Daoy (cell line): Measurements from ENCODE around the gene RORB. TPM values are rescaled to one million over a fixed set of nuclear protein-coding genes. Genes with fewer than 3 reads are reported as not detected.

Experiments used
- DNase-seq: peaks from one replicate; pipeline ENCODE4 v3.0.0-alpha.2; 2015; ENCODE audit warnings: low read depth
- total RNA-seq: library from RNA; depleted of rRNA; stranded (reverse); fragments of >200 nt; shearing (Covaris generic); gene quantifications from 2 replicates; pipeline ENCODE4 v1.2.3, GENCODE V29; 2014

Gene RORB
- total RNA-seq, 1 experiment from 2014 or later, result 2.9 TPM

- DNase-seq, result no peak
Measured at GRCh38 chr9:74598874-74599273, 101.7 kb downstream of the RORB start.

- peak; percentile 36 for DNase-seq
Measured at GRCh38 chr9:74609671-74610405, 112.7 kb downstream of the RORB start.

- DNase-seq, result no peak
Measured at GRCh38 chr9:74610523-74611061, 113.5 kb downstream of the RORB start.

GRCh38 chr9:74630228-74630627, 133.1 kb downstream of the RORB start:
- peak; percentile 9 for DNase-seq

- DNase-seq, result no peak
Measured at GRCh38 chr9:74639112-74639511, 142.0 kb downstream of the RORB start.

- no peak for DNase-seq
Measured at GRCh38 chr9:74642376-74642775, 145.2 kb downstream of the RORB start.

- no peak for DNase-seq
Measured at GRCh38 chr9:74643303-74643923, 146.3 kb downstream of the RORB start.

GRCh38 chr9:74644023-74644422, 146.9 kb downstream of the RORB start:
- no peak for DNase-seq

GRCh38 chr9:74645007-74645639, 148.0 kb downstream of the RORB start:
- no peak for DNase-seq

- no peak for DNase-seq
Measured at GRCh38 chr9:74653410-74654080, 156.4 kb downstream of the RORB start.

- DNase-seq, result peak; percentile 9
Measured at GRCh38 chr9:74662674-74663073, 165.5 kb downstream of the RORB start.

GRCh38 chr9:74663439-74663838, 166.3 kb downstream of the RORB start:
- peak; percentile 74 for DNase-seq

- DNase-seq, result no peak
Measured at GRCh38 chr9:74666625-74667316, 169.6 kb downstream of the RORB start.

- DNase-seq, result no peak
Measured at GRCh38 chr9:74672237-74672636, 175.1 kb downstream of the RORB start.

GRCh38 chr9:74674077-74674476, 176.9 kb downstream of the RORB start:
- DNase-seq, result no peak

- DNase-seq, result no peak
Measured at GRCh38 chr9:74681906-74682305, 184.8 kb downstream of the RORB start.

GRCh38 chr9:74683322-74683721, 186.2 kb downstream of the RORB start:
- no peak for DNase-seq

GRCh38 chr9:74691058-74691457, 193.9 kb downstream of the RORB start:
- no peak for DNase-seq

- no peak for DNase-seq
Measured at GRCh38 chr9:74696520-74696919, 199.4 kb downstream of the RORB start.

- no peak for DNase-seq
Measured at GRCh38 chr9:74697535-74697934, 200.4 kb downstream of the RORB start.

- no peak for DNase-seq
Measured at GRCh38 chr9:74711341-74711740, 214.2 kb downstream of the RORB start.

GRCh38 chr9:74718709-74719108, 221.6 kb downstream of the RORB start:
- DNase-seq, result no peak
